SW480 (cell line): ENCODE measurements around the gene ATP1B4.

ENCODE experiments used
- DNase-seq: peaks from one replicate; pipeline ENCODE4 v3.0.0-alpha.2; 2016; ENCODE audit warnings: low spot score

ATP1B4 gene

DNA sequence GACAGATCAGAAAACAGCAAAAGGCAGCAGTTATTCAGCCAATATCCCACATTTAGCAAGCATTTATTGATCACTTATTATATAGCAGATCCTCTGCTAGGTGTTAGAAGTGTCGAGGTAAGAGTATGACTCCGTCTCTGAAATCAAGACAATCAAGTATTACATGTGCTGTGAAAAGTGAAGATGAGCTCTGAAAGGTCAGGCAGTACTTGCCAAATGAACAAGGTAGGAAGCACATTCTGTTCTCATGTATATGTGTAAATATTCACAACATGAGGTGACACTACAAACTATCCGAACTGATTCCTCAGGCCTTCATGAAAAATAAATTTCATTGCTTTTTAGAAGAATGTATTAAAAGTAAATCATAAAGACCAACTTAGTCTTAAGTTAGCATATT, 15.3 kb downstream of the ATP1B4 start:
- no peak for DNase-seq

DNA sequence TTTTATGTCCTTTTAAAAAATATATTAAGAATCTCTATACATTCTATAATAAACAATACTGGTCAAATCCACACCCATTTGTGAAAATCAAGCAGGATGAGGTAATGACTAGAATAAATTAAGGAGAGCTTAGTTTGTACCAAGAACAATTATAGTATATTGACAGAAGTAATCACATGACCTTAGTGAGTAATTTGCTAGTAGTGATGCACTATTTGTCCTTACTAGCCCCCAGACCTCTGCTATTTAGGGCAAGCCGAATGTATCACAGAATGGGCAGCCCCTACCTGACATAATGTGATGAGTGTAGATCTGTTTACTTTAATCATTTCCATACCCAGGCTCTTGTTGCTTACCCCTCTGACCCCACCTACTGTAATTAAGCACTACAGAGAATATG, 15.8 kb downstream of the ATP1B4 start:
- no peak for DNase-seq

DNA sequence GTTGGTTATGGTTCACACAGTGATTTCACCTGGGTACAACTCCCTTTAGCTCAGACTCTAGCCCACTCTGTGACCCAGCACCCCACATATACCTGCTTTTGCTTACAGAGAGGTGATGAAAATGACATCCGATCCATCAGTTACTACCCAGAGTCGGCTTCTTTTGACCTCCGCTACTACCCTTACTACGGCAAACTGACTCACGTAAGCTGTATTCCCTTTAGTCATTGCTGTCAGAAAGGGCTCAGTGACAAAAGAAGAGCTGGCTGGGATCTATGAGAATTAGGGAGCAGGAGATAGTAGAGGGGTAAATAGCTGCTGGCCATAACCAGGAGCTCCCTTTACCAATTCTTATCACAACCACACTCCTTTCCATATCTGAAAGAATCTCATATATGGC, 16.7 kb downstream of the ATP1B4 start:
- no peak for DNase-seq

- no peak for DNase-seq
Measured at GRCh38 chrX:120379937-120380681, 18.2 kb downstream of the ATP1B4 start.

DNA sequence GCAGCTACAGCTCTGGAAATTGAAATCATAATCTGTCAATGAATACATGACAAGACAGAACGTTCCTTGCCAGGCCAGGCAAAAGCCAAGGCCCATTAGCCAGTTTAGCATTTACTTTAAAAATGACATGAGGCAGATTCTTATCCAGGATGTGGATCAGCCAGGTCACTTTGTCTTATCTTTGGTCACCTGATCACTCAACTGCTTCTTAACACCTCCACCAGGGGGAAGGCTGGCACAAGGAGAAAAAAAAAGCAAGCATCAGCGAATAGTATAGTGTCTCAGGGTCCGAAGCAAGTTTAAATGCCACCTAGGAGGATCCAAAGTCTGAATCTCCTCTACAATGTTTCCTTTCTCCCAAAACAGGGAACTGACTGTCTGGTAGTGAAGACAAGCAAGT, 18.8 kb downstream of the ATP1B4 start:
- DNase-seq, result peak; percentile 19

GRCh38 chrX:120401301-120401700, 39.4 kb downstream of the ATP1B4 start:
- DNase-seq, result no peak

DNA sequence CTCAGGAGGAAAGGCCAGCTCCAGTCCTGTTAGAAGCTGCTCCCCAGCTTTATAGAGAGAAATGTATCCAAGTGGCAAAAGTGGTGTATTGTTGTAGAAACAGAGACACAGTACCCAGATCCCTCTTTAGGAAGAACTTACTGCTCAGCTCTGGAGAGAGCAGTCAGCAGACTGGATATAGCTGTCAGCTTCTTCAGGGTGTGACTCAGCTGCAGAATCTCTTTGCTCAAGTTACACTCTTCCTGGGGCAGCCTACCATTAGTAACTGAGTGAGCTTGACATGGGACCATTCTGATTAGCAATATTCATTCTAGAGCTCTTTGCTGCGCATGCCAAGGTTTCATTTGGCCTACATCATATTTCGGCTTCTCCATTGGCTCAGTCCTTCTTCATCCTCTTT, 40.5 kb downstream of the ATP1B4 start:
- DNase-seq, result no peak

DNA sequence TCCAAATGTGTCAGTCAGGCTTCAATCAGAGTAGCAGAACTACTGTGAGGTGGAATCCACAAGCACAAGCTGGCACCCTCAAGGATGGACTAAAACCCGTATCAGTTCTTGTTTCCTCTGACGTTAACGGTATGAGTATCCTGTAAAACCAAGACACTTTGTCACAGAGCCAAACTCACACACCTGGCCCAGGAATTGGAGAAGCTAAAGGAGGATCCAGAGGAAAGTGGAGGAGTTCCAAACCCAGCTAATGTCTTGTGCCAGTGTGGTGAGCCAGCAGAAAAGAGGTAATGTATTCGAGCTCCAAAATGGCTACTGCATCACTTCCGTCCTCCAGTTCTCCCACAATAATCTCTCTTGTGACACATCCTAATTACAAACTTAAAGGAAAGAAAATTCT, 44.7 kb downstream of the ATP1B4 start:
- DNase-seq, result no peak

DNA sequence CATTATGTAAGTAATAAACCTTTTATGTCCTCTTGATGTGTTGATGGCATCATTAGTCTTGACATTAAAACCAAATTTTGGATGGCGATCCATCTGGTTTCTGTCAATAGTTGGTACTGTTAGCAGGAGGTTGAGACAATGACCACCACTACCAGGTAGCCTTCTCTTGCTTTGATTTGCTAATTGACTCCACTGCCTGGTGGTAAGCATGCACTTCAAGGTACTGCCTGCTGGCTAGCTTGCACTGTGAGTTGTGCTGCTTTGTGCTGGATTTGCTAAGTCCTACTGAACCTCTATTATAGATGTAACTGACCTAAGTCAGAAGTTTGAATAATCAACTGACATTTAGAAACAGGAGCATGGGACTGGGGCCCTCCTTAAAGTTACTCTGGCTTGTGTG, 46.3 kb downstream of the ATP1B4 start:
- DNase-seq, result no peak

GRCh38 chrX:120419463-120419862, 57.6 kb downstream of the ATP1B4 start:
- no peak for DNase-seq

DNA sequence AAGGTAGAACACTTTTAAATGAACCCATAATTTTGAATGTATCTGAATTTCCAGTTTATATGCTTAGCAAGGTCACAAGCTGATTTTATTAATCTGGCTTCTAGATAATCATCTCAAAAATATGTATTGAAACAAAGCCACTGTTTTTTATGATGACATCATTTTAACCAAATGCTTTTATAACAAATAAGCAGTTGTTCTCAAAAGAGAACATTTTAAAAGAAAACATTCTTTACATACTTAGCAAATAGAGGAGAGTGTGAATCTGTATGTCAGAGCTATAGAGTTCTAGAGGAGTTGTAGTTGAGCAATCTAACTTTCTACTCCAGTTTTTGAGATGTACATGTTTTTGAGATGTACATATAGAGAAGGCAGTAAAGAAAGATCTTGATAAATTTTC, 64.7 kb downstream of the ATP1B4 start:
- DNase-seq, result no peak

DNA sequence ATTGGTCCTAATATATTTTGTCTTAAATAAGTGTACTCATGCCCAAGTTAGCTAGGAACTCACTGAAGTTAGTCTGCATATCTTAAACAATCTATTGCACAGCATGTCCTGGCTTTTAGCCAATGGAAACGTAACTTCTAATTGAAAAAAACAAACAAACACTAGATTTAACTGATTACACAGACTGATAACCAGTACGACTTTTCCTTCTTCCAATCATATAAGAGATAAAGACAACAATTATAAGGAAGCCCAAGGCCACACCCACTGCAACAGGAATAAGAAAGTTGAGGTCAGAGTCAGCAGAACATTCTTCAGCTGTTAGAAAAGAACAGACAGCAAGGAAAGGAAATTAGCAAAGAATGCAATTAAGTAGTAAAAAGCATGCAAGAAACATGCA, 66.4 kb downstream of the ATP1B4 start:
- no peak for DNase-seq

DNA sequence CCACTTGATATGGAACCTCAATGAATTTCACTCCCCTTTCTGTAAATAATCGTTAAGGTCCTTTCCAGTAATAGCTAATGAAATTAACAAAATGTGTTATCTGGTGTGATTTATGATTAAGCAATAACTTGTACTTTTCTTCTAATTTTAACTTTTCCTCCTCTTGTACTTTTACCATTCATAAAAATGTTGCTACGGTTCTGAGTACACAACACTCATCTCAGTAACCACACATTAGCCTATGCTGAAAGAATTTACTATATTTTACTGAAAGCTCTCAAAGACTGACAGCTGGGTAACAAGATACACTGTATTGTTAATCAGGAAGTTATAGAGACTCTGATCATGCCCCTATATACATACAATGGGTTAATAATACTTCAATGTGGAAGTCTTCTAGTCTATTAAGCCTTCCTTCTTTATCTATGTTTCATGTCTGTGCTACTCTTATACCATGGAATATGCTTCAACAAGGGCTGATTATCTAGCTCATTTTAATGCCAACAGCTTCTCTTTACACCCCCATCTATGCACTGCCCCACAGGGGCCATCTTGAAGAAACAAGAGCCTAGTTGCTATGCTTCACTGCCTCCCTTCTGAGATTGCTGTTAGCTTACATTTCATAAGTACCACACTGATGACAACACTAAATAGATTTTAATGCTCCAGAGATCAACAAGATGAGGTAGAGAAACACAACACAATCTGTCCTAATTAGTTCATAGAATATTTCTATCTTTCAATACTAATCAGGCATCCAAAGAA, 68.1 kb downstream of the ATP1B4 start:
- no peak for DNase-seq
